HG02870 (cell line): Measurements from ENCODE around the gene CDRT4.

Experiments used
- ATAC-seq: cut with Tn5 transposase; IDR thresholded peaks from one replicate; pipeline ENCODE4 v1.9.1; 2021; ENCODE audit warnings: mild to moderate bottlenecking, moderate library complexity; ENCODE audit not compliant: unreplicated experiment

CDRT4 gene

GRCh38 chr17:15432807-15433611, 34.4 kb downstream of the CDRT4 start:
- ATAC-seq: no peak

DNA sequence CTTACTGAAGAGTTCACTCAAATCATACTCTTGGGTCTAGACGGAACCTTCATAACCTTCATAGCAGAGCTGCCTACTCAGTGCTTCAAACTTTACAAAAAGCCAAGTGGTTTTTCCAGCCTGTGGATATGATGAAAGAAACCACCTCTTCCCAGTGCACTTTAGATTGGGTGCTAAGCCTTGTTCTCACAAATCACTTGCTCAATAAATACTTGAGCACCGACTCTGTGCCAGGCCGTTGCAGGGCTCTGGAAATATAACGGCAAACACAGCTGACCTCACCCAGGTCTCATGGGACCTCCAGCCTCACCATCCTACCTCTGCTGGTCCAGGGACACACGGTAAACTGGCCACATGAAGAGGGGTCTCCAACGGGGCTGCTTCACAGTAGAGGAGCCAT, 35.7 kb downstream of the CDRT4 start:
- no peak for ATAC-seq

GRCh38 chr17:15431196-15431595, 36.2 kb downstream of the CDRT4 start:
- no peak for ATAC-seq

GRCh38 chr17:15424521-15424920, 42.9 kb downstream of the CDRT4 start:
- ATAC-seq: no peak

- no peak for ATAC-seq
Observed at GRCh38 chr17:15422392-15422965, 44.9 kb downstream of the CDRT4 start.

DNA sequence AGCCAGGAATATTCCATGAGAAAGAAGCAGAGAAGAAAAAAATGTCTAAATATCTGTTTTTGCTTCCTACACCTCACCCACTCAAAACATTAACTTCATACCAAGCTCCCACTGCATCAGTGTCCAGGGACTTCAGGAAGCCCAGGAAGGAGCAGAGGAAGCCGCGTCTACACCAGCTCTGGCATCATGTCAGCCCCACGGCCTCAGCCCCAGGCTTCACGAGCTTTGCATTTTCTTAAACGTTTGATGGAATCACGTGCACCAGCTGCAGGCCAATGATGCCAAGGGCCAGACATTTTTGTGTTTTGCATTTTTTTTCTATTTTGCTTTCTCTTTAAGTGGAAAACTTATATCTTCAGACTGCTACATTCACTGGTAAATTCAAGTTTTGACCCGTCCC, 48.6 kb downstream of the CDRT4 start:
- no peak for ATAC-seq

GRCh38 chr17:15414532-15415306, 52.7 kb downstream of the CDRT4 start:
- ATAC-seq: no peak

- ATAC-seq: no peak
Observed at GRCh38 chr17:15413101-15413771, 54.2 kb downstream of the CDRT4 start.

- ATAC-seq: no peak
Observed at GRCh38 chr17:15412606-15413005, 54.8 kb downstream of the CDRT4 start.

- ATAC-seq: no peak
Observed at GRCh38 chr17:15411384-15412198, 55.8 kb downstream of the CDRT4 start.

DNA sequence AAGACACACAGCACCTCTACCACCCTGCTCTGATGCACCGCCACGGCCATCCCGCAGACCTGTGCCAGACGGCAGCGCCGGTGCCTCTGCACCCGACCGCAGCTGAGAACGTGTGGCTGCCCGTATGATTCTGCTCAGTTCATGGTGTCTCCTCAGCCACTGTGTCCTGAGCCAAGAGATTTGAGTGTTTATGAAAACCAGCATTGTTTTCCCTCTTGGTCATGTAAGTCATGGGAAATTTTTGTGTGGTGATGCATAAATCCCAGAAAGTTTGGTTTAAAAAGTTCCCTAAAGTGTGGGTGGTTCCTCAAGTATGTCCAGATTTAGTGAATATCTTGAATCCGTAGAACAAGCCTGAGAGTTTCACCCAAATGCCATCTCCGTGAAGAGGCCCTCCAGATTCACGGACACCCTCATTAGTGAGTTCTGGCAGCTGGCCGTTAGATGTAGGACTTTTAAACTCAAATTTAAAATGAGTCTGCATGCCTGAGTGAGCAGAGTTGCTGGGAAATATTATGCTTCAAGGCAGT, 57.6 kb downstream of the CDRT4 start:
- no peak for ATAC-seq

DNA sequence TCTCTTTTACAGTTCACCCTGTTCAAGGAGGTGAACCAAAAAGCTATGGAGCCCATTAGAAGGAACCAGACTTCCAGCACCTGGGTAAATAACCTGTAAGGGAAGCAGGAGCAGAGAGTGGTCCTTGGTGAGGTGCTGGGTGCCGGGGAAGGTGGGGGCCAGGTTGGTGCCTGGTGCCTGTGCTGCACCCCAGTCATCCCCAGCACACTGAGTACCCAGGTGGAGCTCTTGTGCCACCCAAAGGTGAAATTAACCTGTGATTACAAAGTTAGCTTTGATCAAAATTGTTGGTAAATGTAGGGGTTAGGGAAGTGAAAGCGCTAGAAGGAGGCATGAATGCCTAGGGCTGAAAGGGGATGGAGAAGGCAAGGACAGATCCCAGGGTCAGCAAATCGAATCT, 58.6 kb downstream of the CDRT4 start:
- no peak for ATAC-seq

GRCh38 chr17:15406081-15406480, 61.3 kb downstream of the CDRT4 start:
- ATAC-seq: no peak

DNA sequence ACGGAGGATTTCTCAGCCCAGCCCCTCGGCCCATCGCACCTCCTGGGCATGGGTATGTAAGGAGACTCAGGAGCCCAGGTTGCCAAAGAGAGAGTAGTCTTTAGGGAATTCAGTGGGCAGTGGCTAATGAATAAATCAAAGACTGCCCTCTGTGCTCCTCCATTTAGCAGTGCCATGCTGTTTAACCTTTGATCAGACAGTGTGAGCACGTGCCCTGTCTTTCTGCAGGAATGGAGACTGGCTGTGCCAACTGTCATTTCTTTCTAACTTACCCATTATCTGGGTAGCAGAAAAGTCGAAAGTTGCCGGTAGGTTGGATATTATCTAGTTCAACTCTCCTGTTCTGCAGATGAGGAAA, 62.4 kb downstream of the CDRT4 start:
- no peak for ATAC-seq

DNA sequence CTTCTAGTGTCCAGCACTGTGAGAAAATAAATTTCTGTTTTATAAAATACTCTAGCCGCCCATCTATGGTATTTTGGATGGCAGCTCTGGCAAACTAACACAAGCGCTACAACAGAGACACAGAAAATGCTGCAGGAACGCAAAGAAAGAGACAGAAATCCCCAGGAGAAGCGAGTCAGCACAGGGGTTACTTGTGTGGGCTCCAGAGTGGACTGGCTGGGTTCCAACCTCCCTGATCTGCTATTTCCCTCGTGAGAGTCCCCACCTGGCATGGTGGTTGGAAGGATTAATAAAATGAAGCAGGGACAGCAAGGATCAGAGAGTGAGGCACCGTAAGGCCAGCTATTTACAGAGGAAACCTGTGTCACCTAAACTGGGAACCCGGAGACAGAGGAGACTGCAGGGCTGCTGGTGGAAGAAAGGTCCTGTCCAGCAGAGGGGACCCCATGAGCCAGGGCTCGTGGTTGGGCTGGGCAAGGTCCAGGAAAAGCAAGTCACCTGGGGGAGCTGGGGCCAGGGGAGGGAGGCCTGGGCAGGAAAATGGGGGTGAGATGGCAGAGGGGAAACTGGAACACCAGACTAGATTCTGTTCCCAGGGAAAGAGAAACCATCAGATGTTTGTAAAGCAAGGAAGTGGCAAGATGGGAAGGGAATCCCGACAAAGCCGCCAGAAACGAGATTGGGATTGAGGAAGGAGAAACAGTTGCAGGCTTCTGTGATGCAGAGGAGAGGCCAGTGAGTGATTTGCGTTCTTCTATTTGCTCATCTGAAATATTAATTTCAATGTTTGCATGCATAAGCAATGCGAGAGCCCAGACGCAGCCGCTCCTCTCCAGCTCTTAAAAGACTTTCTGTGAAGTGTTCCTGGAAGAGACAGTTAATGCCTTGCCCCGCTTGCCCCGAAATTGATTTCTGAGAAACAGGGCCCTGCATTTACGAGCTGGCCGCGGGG, 63.0 kb downstream of the CDRT4 start:
- ATAC-seq: no peak

GRCh38 chr17:15403276-15403939, 64.0 kb downstream of the CDRT4 start:
- no peak for ATAC-seq

DNA sequence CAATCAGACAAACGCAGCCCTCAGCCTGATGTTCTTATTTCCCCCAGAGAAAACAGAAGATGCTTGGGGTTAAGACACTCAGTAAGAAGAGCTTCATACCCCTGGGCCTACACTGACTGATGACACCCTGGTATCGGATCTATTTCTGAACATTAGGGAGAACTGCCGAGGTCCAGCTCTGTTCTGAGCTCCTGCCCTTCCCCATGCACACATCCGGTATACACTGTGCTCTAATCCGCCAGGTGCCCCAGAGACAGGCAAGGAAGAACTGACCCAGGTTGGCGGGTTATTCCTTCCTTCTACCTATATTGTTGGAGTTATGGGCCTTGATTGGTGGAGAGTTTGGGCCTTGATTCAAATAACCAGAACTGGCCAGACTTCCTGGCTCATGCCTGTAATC, 68.0 kb downstream of the CDRT4 start:
- no peak for ATAC-seq

DNA sequence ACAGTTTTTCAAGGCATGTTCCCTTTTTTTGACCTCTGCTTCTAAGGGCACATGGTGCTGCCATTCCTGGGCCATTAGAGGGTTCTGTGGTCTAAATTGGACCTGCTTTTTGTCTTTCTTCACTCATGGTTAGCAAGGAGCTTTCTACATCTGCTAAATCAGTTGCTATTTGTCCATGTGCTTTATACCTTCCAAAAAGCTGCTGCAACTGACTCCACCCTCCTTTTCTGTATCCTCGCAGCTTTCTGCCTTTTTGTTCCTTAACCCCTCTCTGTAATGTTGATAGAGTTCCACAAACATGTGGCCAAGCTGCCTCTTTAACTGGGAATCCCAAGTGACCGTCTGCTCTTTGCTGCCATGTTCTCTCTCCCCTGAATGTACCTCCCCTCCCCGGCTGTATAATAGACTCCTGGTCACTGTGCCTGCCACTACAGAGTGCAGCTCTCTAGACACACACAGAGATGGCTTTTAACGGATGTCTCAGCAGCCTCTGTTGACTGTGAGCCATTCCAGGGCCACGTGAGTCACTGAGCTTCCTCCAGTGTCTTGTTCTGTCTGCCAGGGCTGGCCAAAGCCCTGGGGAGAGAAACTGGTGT, 68.6 kb downstream of the CDRT4 start:
- no peak for ATAC-seq
